Measurements from ENCODE around the gene KDELR1. TPM values are rescaled to one million over a fixed set of nuclear protein-coding genes. Genes with fewer than 3 reads are reported as not detected.

KDELR1 gene
- total RNA-seq, 1 donor from 2014 or later: 213 TPM

- peaks cover 4% of the 10 kb centered on the region for H3K27me3 Mint-ChIP-seq (ENCODE audit: unreplicated experiment)
- peaks cover 3% of the 10 kb centered on the region for H3K4me1 Mint-ChIP-seq (ENCODE audit: low read depth, unreplicated experiment)
- TF ChIP-seq, protein P1, sequence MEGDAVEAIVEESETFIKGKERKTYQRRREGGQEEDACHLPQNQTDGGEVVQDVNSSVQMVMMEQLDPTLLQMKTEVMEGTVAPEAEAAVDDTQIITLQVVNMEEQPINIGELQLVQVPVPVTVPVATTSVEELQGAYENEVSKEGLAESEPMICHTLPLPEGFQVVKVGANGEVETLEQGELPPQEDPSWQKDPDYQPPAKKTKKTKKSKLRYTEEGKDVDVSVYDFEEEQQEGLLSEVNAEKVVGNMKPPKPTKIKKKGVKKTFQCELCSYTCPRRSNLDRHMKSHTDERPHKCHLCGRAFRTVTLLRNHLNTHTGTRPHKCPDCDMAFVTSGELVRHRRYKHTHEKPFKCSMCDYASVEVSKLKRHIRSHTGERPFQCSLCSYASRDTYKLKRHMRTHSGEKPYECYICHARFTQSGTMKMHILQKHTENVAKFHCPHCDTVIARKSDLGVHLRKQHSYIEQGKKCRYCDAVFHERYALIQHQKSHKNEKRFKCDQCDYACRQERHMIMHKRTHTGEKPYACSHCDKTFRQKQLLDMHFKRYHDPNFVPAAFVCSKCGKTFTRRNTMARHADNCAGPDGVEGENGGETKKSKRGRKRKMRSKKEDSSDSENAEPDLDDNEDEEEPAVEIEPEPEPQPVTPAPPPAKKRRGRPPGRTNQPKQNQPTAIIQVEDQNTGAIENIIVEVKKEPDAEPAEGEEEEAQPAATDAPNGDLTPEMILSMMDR (IDR thresholded peaks at IDR 0.05; ENCODE audit: partially characterized antibody, unreplicated experiment): no peak
- peaks cover 4% of the 10 kb centered on the region for H3K9me3 Mint-ChIP-seq (ENCODE audit: unreplicated experiment)
- no peak for DNase-seq
- H3K4me3 Mint-ChIP-seq (ENCODE audit: unreplicated experiment): peak overlapping the region; percentile 85
- peak overlapping the region; percentile 84 for H3K27ac Mint-ChIP-seq (ENCODE audit: unreplicated experiment)
- no peaks in the 10 kb centered on the region for H3K36me3 Mint-ChIP-seq (ENCODE audit: unreplicated experiment)
These were observed 27.9 kb downstream of the KDELR1 start for GRCh38 chr19:48363500-48363809.

- TF ChIP-seq, protein P1 (IDR thresholded peaks at IDR 0.05; ENCODE audit: partially characterized antibody, unreplicated experiment): no peak
- Mint-ChIP-seq H3K4me1 (ENCODE audit: low read depth, unreplicated experiment) (peaks cover under 1% of the 10 kb centered on the region), H3K4me3 (ENCODE audit: unreplicated experiment) (peak overlapping the region; percentile 85), H3K36me3 (ENCODE audit: unreplicated experiment) (no peaks in the 10 kb centered on the region), H3K27ac (ENCODE audit: unreplicated experiment) (peak overlapping the region; percentile 84), H3K9me3 (ENCODE audit: unreplicated experiment) (peaks cover 4% of the 10 kb centered on the region), H3K27me3 (ENCODE audit: unreplicated experiment) (peaks cover 4% of the 10 kb centered on the region)
- DNase-seq: peak; percentile 95
These were observed 28.4 kb downstream of the KDELR1 start for GRCh38 chr19:48362716-48363499.

DNA sequence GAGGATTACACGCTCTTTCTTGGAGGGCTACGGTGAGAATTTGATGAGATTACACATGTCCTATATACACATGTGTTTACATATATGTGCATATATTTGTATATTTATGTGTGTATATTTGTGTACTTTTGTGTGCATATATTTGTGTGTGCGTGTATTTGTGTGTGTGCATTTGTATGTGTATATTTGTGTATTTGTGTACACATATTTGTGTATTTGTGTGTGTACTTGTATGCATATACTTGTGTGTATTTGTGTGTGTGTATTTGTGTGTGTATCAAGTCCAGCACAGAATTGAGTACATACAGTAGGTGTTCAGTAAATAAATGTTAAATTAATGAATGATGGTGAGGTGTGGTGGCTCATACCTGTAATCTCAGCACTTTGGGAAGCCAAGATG is 29.4 kb downstream of the KDELR1 start:
- Mint-ChIP-seq H3K4me1 (ENCODE audit: low read depth, unreplicated experiment) (no peaks in the 10 kb centered on the region), H3K27me3 (ENCODE audit: unreplicated experiment) (peaks cover 4% of the 10 kb centered on the region), H3K9me3 (ENCODE audit: unreplicated experiment) (peaks cover 4% of the 10 kb centered on the region), H3K4me3 (ENCODE audit: unreplicated experiment) (no peak overlapping the region), H3K36me3 (ENCODE audit: unreplicated experiment) (no peaks in the 10 kb centered on the region), H3K27ac (ENCODE audit: unreplicated experiment) (no peak overlapping the region)
- no peak for DNase-seq
- TF ChIP-seq, protein P1 (IDR thresholded peaks at IDR 0.05; ENCODE audit: partially characterized antibody, unreplicated experiment): no peak

- TF ChIP-seq, protein P1 (IDR thresholded peaks at IDR 0.05; ENCODE audit: partially characterized antibody, unreplicated experiment): no peak
- H3K27ac Mint-ChIP-seq (ENCODE audit: unreplicated experiment): no peak overlapping the region
- H3K9me3 Mint-ChIP-seq (ENCODE audit: unreplicated experiment): peaks cover 4% of the 10 kb centered on the region
- peaks cover 4% of the 10 kb centered on the region for H3K27me3 Mint-ChIP-seq (ENCODE audit: unreplicated experiment)
- no peaks in the 10 kb centered on the region for H3K36me3 Mint-ChIP-seq (ENCODE audit: unreplicated experiment)
- peaks cover 2% of the 10 kb centered on the region for H3K4me1 Mint-ChIP-seq (ENCODE audit: low read depth, unreplicated experiment)
- no peak overlapping the region for H3K4me3 Mint-ChIP-seq (ENCODE audit: unreplicated experiment)
- DNase-seq: no peak
These were observed 32.2 kb downstream of the KDELR1 start for GRCh38 chr19:48359123-48359522.

GRCh38 chr19:48355365-48355954 is 35.9 kb downstream of the KDELR1 start:
- H3K36me3 Mint-ChIP-seq (ENCODE audit: unreplicated experiment): no peaks in the 10 kb centered on the region
- H3K4me3 Mint-ChIP-seq (ENCODE audit: unreplicated experiment): no peak overlapping the region
- H3K27ac Mint-ChIP-seq (ENCODE audit: unreplicated experiment): no peak overlapping the region
- peaks cover 10% of the 10 kb centered on the region for H3K27me3 Mint-ChIP-seq (ENCODE audit: unreplicated experiment)
- TF ChIP-seq, protein P1 (IDR thresholded peaks at IDR 0.05; ENCODE audit: partially characterized antibody, unreplicated experiment): no peak
- H3K9me3 Mint-ChIP-seq (ENCODE audit: unreplicated experiment): peaks cover 3% of the 10 kb centered on the region
- no peak for DNase-seq
- peaks cover 2% of the 10 kb centered on the region for H3K4me1 Mint-ChIP-seq (ENCODE audit: low read depth, unreplicated experiment)

Data from glutamatergic neuron (in vitro differentiated cells).